Adrenal gland (tissue), 12 donors: ENCODE measurements around the gene EFNB1. TPM values are rescaled to one million over a fixed set of nuclear protein-coding genes. Genes with fewer than 3 reads are reported as not detected.
A peak's percentile ranks its signal among the peaks of the same experiment; 100 is the strongest.

ENCODE experiments used
- DNase-seq, 7 donors: peaks; one replicate each; pipeline ENCODE4 v3.0.0-alpha.2; 2019 to 2020
- H3K27ac ChIP-seq, 5 donors: fragments of 200-600 bp; sonication (generic) in 4 of 5; 1 replicate in 3 of 5; 2 replicates in 2 of 5; pipeline versions ENCODE4 v1.5.1 to v1.8.0; 2016 to 2020; ENCODE audit warnings: mild to moderate bottlenecking in 1 of 5
- H3K27me3 ChIP-seq: fragments of 200-600 bp; 2 replicates; pipeline ENCODE4 v1.8.0; 2021
- H3K36me3 ChIP-seq, 2 donors: fragments of 200-600 bp; replicated peaks in 1 of 2; 1 replicate in 1 of 2; 2 replicates in 1 of 2; pipeline versions ENCODE4 v1.5.1 to v1.8.0; 2018 to 2022
- H3K4me1 ChIP-seq, 2 donors: fragments of 200-600 bp; replicated peaks in 1 of 2; 1 replicate in 1 of 2; 2 replicates in 1 of 2; pipeline versions ENCODE4 v1.5.1 to v1.8.0; 2018 to 2021
- H3K4me3 ChIP-seq, 4 donors: fragments of 200-600 bp; sonication (generic) in 3 of 4; one replicate each; pipeline ENCODE4 v1.5.1; 2016 to 2018
- H3K9me3 ChIP-seq, 3 donors: fragments of 200-600 bp; sonication (generic) in 1 of 3; replicated peaks in 1 of 3; 1 replicate in 2 of 3; 2 replicates in 1 of 3; pipeline versions ENCODE4 v1.5.1 to v1.8.0; 2016 to 2021
- POLR2A ChIP-seq, 2 donors: fragments of 450-650 bp; IDR thresholded peaks; one replicate each; pipeline ENCODE4 v1.6.1; 2017; ENCODE audit warnings: antibody characterized with exemption in 2 of 2, mild to moderate bottlenecking in 2 of 2, moderate library complexity in 1 of 2
- WGBS, 4 donors: extraction: QIAGEN DNeasy Blood & Tissue Kit in 2 of 4; methylation state at CpG; one replicate each; pipeline versions ENCODE4 v1.1.5 to v1.1.7; 2013 to 2017; 5-methylcytosine and 5-hydroxymethylcytosine counted together
- intact Hi-C, 2 donors: fragments of 100-400 bp; cut with DNase I; formaldehyde crosslinking; loops; one replicate each; pipeline versions ENCODE4 v1.14.1 to v1.15.0; 2022 to 2023
- polyA plus RNA-seq, 3 donors: library from polyadenylated mRNA; stranded (reverse); fragments of 200-250 nt in 2 of 3; fragments of 350-450 nt in 1 of 3; fragmentation: Illumina TruSeq in 1 of 3; extraction: RNeasy Lipid Tissue Mini Kit (QIAGEN cat#74804) in 1 of 3; gene quantifications; one replicate each; pipeline ENCODE4 v1.2.3, GENCODE V29; 2013 to 2014
- total RNA-seq, 9 donors: library from RNA; depleted of rRNA in 4 of 9; stranded (reverse); fragments of >200 nt in 4 of 9; fragments of 120-200 nt in 1 of 9; fragmentation: NEBNext Ultra II Directional in 1 of 9; extraction: Animal tissue kit (Norgen Biotek cat#: 25700) in 1 of 9; gene quantifications; one replicate each; pipeline versions ENCODE4 v1.1.0 to v1.2.4, GENCODE V29; 2013 to 2023
- TF ChIP-seq, protein P1 (sequence below), 6 experiments: fragments of 450-650 bp in 4 of 6; fragments of 200-600 bp in 2 of 6; sonication (generic) in 1 of 6; IDR thresholded peaks; 1 replicate in 5 of 6; 2 replicates in 1 of 6; pipeline versions ENCODE4 v1.5.1 to v1.8.0; 2016 to 2021; ENCODE audit warnings: antibody characterized with exemption in 6 of 6, mild to moderate bottlenecking in 2 of 6, moderate library complexity in 1 of 6
- donor health status: healthy with polysubstance abuse.
- donor health status: Bipolar disorder and iron deficiency.
- donor health status: DM: yes; HTN: yes; CAD: no.
- donor health status: DM: no; HTN: no; CAD: no.
- donor health status: DM: no; HTN: no; CAD: no.
- donor health status: DM: yes; HTN: yes; CAD: no.

Gene EFNB1
- total and polyA plus RNA-seq, 12 donors, result 14.0 to 66.5 (median 40.5) TPM

- Histone ChIP-seq H3K36me3 (no peaks in the 10 kb centered on the region), H3K27me3 (peaks cover 21% of the 10 kb centered on the region), H3K27ac (no peak overlapping the region), H3K4me3 (no peak overlapping the region), H3K9me3 (no peaks in the 10 kb centered on the region), H3K4me1 (no peaks in the 10 kb centered on the region)
- DNase-seq, result no peak
- WGBS, 4 donors, result 50 to 74% (median 68%) methylated on average over 2 to 5 of the region's 5 CpGs
- intact Hi-C loops, result loop anchor here (5.0 kb wide), 5 partner anchors 238 to 563 kb away; no protein-coding TSS in a partner anchor
- no peak for TF ChIP-seq POLR2A (IDR thresholded peaks at IDR 0.05)
- TF ChIP-seq, protein P1, sequence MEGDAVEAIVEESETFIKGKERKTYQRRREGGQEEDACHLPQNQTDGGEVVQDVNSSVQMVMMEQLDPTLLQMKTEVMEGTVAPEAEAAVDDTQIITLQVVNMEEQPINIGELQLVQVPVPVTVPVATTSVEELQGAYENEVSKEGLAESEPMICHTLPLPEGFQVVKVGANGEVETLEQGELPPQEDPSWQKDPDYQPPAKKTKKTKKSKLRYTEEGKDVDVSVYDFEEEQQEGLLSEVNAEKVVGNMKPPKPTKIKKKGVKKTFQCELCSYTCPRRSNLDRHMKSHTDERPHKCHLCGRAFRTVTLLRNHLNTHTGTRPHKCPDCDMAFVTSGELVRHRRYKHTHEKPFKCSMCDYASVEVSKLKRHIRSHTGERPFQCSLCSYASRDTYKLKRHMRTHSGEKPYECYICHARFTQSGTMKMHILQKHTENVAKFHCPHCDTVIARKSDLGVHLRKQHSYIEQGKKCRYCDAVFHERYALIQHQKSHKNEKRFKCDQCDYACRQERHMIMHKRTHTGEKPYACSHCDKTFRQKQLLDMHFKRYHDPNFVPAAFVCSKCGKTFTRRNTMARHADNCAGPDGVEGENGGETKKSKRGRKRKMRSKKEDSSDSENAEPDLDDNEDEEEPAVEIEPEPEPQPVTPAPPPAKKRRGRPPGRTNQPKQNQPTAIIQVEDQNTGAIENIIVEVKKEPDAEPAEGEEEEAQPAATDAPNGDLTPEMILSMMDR (IDR thresholded peaks at IDR 0.05), result no peak
Observed at GRCh38 chrX:68824565-68825125, 4.2 kb upstream of the EFNB1 start.

DNA sequence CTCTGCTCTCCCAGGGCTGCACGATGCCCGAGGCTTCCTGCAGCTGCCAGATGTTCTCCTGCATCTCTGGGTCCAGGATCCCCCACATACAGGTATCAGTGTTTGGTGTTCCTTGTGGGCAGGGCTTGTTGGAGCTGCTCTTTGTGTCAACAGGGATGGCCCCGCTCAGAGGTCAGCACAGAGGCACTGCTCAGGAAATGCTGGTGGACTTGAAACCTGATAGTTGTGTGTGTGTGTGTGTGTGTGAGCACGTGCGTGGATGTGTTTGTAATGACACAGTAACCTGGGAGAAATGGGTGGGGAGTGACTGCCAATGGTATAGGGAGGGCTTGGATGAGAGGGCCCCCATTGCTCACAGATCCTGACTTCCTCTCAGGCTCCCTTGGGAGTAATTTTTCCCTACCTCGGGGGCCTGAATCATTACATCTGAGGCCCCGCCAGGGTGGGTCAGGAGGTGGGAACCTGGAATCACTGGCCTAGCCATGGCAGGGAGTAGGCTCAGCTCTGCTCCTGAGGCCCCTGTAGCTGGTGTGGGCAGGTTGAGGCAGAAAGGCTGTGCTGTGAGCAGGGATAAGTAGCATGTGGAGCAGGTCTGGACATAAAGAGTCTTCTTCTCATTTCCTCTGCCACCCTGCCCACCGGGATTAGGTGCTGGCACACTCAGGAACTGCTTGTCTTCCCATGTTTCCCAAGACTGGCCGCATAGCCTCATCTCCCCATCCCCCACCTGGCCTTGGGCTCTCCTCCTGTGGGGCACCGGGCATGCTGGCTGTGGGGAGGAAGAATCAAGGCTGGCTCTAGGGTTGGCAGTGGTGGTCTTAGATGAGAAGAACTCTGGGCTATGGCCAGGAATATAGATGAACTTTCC, 2.5 kb upstream of the EFNB1 start:
- Histone ChIP-seq H3K27ac (no peak overlapping the region), H3K9me3 (no peaks in the 10 kb centered on the region), H3K27me3 (peaks cover 14% of the 10 kb centered on the region), H3K36me3 (no peaks in the 10 kb centered on the region), H3K4me1 (no peaks in the 10 kb centered on the region), H3K4me3 (no peak overlapping the region)
- WGBS, 4 donors, result 48 to 62% (median 56%) methylated on average over 3 to 10 of the region's 10 CpGs
- no peak for DNase-seq
- intact Hi-C loops, result loop anchor here (2.0 to 5.0 kb wide), 4 partner anchors 236 to 461 kb away; no protein-coding TSS in a partner anchor
- TF ChIP-seq, protein P1 (IDR thresholded peaks at IDR 0.05), result no peak
- no peak for TF ChIP-seq POLR2A (IDR thresholded peaks at IDR 0.05)

GRCh38 chrX:68827256-68827655, 1.6 kb upstream of the EFNB1 start:
- Histone ChIP-seq H3K4me3 (no peak overlapping the region), H3K9me3 (no peaks in the 10 kb centered on the region), H3K4me1 (no peaks in the 10 kb centered on the region), H3K36me3 (no peaks in the 10 kb centered on the region), H3K27me3 (peaks cover 14% of the 10 kb centered on the region), H3K27ac (no peak overlapping the region)
- no peak for DNase-seq
- no peak for TF ChIP-seq POLR2A (IDR thresholded peaks at IDR 0.05)
- TF ChIP-seq, protein P1 (IDR thresholded peaks at IDR 0.05), result no peak
- intact Hi-C loops, result loop anchor here (2.0 to 5.0 kb wide), 4 partner anchors 235 to 460 kb away; no protein-coding TSS in a partner anchor

- H3K36me3 ChIP-seq, result no peaks in the 10 kb centered on the region
- H3K4me3 ChIP-seq, result peak overlapping the region in 1 of 4 donors; percentile 57
- peak; percentile 77 to 94 (median 81) for DNase-seq
- intact Hi-C loops, result loop anchor here (2.0 to 5.0 kb wide), 4 partner anchors 234 to 459 kb away; no protein-coding TSS in a partner anchor
- H3K4me1 ChIP-seq, result no peaks in the 10 kb centered on the region
- H3K9me3 ChIP-seq, result no peaks in the 10 kb centered on the region
- TF ChIP-seq, protein P1 (IDR thresholded peaks at IDR 0.05), result peak; percentile 85 to 94 (median 90)
- TF ChIP-seq POLR2A (IDR thresholded peaks at IDR 0.05), result peak in 1 of 2 donors; percentile 0
- H3K27me3 ChIP-seq, result peaks cover 14% of the 10 kb centered on the region
- H3K27ac ChIP-seq, result peak overlapping the region in 3 of 5 donors; percentile 54 to 83 (median 65)
- WGBS, 4 donors, result 3 to 38% (median 22%) methylated on average over 1 to 35 of the region's 35 CpGs
Observed at GRCh38 chrX:68827848-68828624, 785 bp upstream of the EFNB1 start.
